Activated CD8-positive, alpha-beta memory T cell treated with anti-CD3 and anti-CD28 coated beads, Interleukin-2, amount 50 U/mL, for 1 hour (primary cell): ENCODE measurements around the gene PGBD5.
"Not testable (repeated sequence)": the region's sequence is repeated elsewhere in the genome, so short reads cannot be mapped to it uniquely, and the experiment has no call there.

Source experiments
- DNase-seq: peaks from one replicate; pipeline ENCODE4 v3.0.0-alpha.2; 2020; ENCODE audit errors: extremely low read depth

PGBD5 gene, protein sequence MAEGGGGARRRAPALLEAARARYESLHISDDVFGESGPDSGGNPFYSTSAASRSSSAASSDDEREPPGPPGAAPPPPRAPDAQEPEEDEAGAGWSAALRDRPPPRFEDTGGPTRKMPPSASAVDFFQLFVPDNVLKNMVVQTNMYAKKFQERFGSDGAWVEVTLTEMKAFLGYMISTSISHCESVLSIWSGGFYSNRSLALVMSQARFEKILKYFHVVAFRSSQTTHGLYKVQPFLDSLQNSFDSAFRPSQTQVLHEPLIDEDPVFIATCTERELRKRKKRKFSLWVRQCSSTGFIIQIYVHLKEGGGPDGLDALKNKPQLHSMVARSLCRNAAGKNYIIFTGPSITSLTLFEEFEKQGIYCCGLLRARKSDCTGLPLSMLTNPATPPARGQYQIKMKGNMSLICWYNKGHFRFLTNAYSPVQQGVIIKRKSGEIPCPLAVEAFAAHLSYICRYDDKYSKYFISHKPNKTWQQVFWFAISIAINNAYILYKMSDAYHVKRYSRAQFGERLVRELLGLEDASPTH

DNA sequence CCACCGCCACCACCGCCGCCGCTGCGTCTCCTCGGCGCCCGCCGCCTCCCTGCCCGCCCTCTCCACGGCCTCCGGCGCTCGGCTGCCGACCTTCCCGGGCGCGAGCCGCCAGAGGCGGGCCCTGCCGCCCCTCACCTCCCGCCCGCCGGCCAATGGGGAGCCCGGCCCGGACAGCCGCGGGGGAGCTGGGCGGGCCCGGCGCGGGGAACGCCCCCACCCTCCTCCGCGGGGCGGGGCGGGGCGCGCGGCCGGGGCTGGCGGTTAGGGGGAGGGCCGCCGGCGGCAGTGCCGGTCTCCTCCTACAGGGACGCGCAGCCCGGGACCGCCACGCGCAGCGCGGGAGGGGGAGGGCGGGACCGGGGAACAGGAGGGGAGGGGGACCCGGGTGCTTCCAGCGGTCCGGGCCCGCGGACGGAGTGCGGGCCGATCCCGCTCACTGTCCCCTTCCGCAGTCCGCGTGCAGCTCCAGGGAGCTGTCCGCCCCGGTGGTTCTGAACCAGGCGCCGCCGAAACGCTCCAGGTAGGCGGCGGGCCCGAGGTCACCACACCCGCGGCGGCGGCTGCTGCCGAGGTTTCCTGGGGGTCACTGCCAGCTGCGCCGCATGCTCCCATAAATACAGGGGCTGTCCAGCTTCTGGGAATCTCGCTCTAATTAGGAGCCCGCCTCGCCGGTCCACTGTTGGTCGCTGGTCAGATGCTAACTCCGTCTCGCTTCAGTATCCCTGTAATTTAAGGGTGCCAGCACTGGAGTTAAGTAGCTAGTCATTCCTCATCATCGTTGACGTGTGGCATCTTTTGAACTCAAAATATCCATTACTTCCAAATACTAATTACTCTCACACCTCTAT is at the start of gene PGBD5:
Gene PGBD5 (minus strand): TSS at position 87 of the 848 bp plus-strand sequence. CDS start 404 bp downstream, outside the sequence.
- no peak for DNase-seq

DNA sequence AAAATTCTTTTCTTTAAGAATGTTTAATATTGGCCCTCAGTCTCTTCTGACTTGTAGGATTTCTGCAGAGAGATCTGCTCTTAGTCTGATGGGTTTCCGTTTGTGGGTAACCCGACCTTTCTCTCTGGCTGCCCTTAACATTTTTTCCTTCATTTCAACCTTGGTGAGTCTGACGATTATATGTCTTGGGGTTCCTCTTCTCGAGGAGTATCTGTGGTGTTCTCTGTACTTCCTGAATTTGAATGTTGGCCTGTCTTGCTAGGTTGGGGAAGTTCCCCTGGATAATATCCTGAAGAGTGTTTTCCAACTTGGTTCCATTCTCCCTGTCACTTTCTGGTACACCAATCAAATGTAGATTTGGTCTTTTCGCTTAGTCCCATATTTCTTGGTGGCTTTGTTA is 48.8 kb upstream of the PGBD5 start:
- DNase-seq: not testable (repeated sequence)

DNA sequence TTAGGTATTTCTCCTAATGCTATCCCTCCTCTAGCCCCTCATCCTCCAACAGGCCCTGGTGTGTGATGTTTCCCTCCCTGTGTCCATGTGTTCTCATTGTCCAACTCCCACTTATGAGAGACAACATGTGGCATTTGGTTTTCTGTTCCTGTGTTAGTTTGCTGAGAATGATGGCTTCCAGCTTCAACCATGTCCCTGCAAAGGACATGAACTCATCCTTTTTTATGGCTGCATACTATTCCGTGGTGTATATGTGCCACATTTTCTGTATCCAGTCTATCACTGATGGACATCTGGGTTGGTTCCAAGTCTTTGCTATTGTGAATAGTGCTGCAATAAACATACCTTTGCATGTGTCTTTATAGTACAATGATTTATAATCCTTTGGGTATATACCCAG is 44.6 kb upstream of the PGBD5 start:
- DNase-seq: not testable (repeated sequence)

GRCh38 chr1:230469271-230469670 is 43.1 kb upstream of the PGBD5 start:
- DNase-seq: no peak

- no peak for DNase-seq
Observed at GRCh38 chr1:230465691-230466090, 39.6 kb upstream of the PGBD5 start.

GRCh38 chr1:230464671-230465070 is 38.5 kb upstream of the PGBD5 start:
- DNase-seq: no peak

DNA sequence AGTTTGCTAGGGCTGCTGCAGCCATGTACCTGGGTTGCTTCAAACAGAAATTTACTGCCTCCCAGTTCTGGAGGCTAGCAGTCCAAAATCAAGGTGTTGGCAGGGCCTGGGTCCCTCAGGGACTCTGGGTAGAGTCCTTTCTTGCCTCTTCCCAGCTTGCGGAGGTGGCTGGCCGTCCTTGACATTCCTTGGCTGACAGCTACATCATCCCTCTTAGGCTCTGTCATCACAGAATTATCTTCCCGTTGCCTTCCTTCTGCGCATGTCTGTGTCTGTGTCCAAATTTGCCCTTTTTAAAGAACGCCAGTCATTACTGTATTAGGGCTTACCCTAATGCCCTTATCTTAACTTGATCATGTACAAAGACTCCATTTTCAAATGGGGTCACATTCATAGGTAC is 37.6 kb upstream of the PGBD5 start:
- no peak for DNase-seq

GRCh38 chr1:230463326-230463725 is 37.2 kb upstream of the PGBD5 start:
- no peak for DNase-seq

DNA sequence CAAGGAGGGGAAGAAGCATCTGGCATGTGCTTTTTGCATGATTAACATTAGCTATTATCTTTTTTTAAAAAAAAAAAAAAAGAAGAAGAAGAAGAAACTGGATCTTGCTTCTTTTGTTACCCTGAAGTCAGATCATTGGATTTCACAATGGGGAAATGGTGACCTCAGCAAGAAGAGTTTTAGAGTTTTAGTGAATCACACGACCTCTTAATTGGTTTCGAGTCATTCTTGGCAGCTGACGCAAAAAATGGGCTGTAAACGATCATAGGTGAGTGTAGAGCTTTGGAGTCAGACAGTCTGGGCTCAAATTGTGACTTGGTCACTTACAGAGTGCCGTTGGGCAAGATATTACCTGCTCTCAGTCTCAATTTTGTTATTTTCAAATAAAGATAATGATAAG is 33.3 kb upstream of the PGBD5 start:
- DNase-seq: no peak

- no peak for DNase-seq
Observed at GRCh38 chr1:230458509-230458908, 32.4 kb upstream of the PGBD5 start.

DNA sequence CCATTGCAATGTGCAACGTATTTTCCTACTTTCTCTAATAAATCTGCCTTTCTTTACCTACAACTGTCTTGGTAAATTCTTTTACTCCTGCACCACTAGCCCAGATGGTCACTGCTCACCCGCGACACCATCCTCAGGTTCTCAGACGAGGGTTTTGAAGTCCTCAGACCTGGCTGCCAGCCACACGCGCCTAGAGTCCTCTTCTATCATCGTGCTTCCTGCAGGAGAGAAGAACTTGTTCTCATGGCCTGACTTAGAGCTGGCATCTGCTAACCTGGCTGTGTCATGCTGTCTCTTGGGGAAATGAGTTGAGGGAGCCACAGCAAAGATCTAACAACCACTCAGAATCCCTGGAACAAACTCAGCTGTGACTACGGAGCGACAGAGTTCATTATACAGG is 30.3 kb upstream of the PGBD5 start:
- DNase-seq: no peak

GRCh38 chr1:230455291-230455690 is 29.2 kb upstream of the PGBD5 start:
- no peak for DNase-seq

DNA sequence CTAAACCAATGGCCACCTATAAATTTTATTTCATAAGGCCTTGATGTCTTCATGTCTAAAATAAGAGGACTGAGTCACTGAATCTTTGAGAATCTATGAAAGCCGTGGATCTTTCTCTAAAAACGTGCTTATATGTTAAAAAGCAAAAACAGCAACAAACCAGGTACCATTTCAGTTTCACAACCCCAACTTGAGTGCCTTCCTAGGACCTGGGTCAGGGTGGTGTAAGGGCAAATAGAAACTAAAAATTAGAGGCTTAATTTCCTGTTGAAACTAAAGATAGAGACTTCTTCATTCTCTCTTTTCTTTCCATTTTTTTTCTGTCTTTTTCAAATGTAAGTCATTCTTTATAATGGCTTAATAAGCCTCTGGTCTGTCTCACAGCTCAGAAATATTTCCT is 27.2 kb upstream of the PGBD5 start:
- DNase-seq: no peak

DNA sequence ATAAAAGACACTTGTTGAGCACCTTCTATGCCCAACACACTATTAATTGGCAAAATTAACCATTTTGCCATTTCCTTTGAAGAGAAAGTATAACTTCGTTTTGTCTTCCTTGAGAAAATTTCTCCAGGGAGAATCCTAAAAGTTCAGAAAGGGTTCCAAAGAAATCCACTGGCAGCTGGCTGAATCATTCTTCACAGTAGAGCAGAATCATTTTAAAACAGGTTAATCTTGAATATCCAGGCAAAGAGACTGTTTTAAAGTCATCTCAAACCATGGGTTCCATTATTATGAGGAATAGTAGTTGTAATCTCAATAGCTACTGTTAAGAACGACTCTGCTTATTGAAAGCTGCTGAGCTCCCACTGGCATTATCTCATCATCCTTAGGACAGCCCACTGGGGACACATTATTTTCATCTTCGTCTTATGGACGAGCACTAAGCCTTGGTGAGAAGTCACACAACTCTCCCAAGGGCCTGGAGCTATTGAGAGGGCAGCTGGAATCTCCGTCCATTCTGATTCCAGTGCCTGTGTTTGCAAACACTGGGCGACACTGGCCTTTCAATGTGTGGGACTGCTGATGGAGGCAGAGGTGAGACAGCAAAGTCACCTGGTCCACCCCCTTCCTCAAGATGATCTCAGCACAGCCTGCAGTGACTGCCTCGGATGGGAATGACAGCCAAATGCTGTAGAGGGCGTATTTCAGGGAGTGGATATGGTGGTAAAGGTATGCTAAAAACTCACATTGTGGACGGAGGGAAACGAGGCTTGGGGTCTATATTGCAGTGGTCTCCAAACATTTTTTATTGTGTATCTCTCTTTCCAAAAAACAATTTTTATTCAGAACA is 15.3 kb upstream of the PGBD5 start:
- DNase-seq: no peak

GRCh38 chr1:230435108-230435507 is 9.0 kb upstream of the PGBD5 start:
- no peak for DNase-seq

- no peak for DNase-seq
Observed at GRCh38 chr1:230431527-230431926, 5.4 kb upstream of the PGBD5 start.

DNA sequence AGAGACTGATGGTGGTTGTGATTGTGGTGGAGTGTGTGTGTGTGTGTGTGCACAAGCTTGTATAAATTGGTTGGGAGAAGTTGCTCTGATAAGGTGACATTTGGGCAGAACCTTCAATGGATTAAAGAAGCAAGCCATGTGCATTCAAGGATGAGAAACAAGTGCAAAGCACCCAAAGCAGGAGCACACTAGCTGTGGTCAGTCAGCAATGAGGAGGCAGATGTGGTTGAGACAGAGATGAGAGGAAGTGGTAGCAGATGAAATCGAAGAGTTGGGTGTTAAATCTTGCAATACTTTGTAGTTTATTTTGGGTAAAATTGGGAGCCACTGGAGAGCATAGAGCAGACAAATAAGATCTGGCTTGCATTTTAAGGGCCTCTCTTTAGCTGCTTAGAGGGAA is 4.4 kb upstream of the PGBD5 start:
- DNase-seq: no peak

- no peak for DNase-seq
Observed at GRCh38 chr1:230429067-230429735, 3.1 kb upstream of the PGBD5 start.

DNA sequence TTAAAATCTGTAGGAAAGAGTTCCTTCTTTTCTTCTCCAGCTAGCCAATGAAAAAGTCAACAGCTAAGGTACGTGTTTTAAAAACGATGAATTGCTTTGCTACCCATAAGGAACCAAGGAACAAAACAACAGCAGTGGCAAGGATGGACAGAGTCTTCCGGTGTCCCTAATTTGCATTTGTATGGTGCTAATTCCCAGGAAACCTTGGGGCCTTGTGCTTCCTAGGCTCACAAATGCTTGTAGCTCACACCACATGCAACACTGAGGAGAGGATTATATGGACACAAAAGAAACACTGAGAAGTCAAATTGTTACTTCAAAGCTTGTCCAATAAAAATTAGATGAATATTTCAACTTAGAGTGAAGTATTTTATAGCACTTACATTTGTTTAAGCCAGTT is 1.8 kb upstream of the PGBD5 start:
- no peak for DNase-seq

DNA sequence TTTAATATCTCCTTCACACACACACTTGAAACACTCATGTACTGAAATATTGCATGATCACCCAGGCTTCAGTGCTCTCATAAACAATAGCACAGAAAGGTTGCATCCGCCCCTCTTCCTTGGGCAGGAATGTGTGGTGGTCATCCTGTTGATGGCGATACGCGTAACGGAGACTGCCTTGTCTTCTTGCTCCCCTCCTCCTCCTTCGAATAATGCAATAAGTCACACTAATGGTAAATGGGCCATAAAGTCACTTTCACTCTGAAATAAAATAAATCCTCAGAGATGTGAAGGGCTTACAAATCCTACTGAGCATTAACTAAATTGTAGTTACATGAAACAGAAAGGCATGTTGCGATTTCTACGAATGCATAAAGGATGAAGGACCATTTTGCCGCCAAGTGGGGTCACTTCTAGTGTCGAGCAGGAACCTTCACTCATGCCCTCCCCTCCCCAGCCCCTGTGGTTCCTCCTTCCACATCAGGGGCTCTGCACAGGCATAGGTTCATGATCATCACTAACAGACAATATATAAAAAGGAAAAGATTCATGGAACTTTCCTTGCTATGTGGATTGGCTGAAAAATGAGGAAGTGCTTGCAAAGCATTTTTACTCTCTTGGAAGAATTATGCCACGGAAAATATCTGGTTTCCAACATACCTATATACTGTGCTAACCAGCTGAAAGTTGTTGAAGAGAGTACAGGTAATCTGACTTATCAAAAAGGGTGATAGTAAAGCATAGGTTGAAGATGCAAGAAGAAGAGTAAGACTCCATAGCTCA is 1.2 kb upstream of the PGBD5 start:
- no peak for DNase-seq
